ENCODE results near the gene KCNAB3. TPM values are rescaled to one million over a fixed set of nuclear protein-coding genes. Genes with fewer than 3 reads are reported as not detected.
A peak's percentile ranks its signal among the peaks of the same experiment; 100 is the strongest.

KCNAB3 gene
- total and polyA plus RNA-seq, 5 experiments from 2014 or later: 0.44 to 19.4 (median 8.4) TPM; not detected in 1

DNA sequence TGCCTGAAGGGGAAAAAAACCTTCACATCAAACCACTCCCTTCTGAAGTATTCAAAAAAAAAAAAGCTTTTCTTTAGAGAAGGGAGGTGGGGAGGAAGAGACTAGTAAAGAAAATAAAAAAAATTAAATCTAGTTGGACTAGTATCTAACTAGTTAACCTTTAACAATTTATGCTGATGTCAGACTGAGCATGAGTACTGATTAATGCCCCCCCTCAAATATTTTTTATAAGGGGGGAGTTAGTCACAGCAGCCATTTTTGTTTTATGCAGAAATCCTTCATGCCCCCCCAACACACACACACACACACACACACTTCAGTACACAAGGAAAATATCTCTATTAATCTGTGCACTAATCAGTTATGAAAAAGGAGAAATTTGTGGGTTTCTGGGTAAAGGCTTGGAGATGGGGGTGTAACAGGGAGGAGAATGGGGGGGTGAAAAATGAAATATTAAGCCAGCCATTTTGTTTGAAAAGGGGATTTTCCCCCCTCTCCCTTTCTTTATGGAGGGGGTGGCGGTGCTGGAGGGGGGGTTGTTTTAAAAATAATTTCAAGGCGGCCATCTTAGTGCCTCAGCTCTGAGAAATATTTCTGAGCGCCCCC is 45.8 kb downstream of the KCNAB3 start:
- POLR2A ChIA-PET: interaction anchor here (0.6 to 2.2 kb wide), 11 partner anchors 13 to 327 kb away, joined by 3 to 13 read pairs (median 3); partner anchors contain the start of genes AURKB, NAA38 and RNF227
- Mint-ChIP-seq H3K27me3 (no peaks in the 10 kb centered on the region), H3K36me3 (peaks cover 0 to 10% (median 3%) of the 10 kb centered on the region in 3 donors), H3K4me3 (peak overlapping the region in 7 of 10 donors; percentile 69 to 91 (median 79)), H3K9me3 (peaks cover 0 to 2% (median 0%) of the 10 kb centered on the region in 9 donors), H3K4me1 (peaks cover 0 to 6% (median 3%) of the 10 kb centered on the region in 4 donors), H3K27ac (peak overlapping the region in 5 of 10 donors; percentile 35 to 96 (median 83))
- peak in 7 of 10 donors; percentile 42 to 56 (median 47) for DNase-seq
- no peak for ATAC-seq

DNA sequence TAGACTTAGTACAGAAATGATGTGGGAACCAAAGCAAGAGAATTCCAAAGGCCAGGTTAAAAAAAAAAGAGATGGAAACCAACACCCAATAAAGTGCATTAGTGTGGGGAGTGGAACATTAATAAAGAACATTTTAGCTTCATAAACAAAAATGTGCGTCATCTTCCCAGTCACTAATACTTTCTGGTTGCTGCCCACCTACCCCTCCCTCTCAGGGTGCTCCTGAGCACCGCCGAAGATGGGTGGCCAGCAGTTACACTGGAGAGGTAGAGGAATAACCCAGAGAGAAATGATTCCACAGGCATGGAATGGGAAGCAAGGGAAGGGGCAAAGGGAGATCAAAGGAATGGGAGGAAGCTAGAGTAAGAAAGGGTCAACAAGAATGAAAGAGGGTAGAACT is 47.0 kb downstream of the KCNAB3 start:
- H3K4me1 Mint-ChIP-seq: peaks cover 0 to 6% (median 3%) of the 10 kb centered on the region in 4 donors
- no peaks in the 10 kb centered on the region for H3K27me3 Mint-ChIP-seq
- peaks cover 0 to 2% (median 0%) of the 10 kb centered on the region in 9 donors for H3K9me3 Mint-ChIP-seq
- POLR2A ChIA-PET: interaction anchor here (0.8 to 2.2 kb wide), 5 partner anchors 14 to 198 kb away, joined by 3 to 13 read pairs (median 4); partner anchors contain the start of gene NAA38
- ATAC-seq (no peak), DNase-seq (no peak)
- H3K27ac Mint-ChIP-seq: no peak overlapping the region
- no peak overlapping the region for H3K4me3 Mint-ChIP-seq
- H3K36me3 Mint-ChIP-seq: peaks cover 0 to 10% (median 3%) of the 10 kb centered on the region in 3 donors

DNA sequence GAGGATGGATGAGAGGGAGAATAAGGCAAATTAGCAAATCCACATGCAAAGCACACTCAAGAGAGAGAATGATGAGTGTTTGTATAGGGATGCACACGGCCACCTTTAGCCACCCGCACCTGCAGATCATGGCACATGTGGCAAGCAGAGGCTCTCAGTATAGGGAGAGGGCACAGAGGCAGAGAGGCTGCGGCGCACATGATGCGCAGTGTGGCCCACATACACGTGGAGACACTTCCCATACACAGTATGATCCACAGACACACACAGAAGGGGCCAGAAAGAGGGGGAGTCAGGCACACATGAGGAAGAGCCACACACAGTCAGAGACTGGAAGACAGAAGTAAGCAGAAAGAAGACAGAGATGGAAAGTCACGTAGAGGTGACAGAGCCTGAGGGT is 47.6 kb downstream of the KCNAB3 start:
- no peak overlapping the region for H3K27ac Mint-ChIP-seq
- no peaks in the 10 kb centered on the region for H3K27me3 Mint-ChIP-seq
- ATAC-seq: no peak
- H3K4me1 Mint-ChIP-seq: peaks cover 0 to 8% (median 5%) of the 10 kb centered on the region in 4 donors
- no peak overlapping the region for H3K4me3 Mint-ChIP-seq
- peaks cover 0 to 13% (median 3%) of the 10 kb centered on the region in 3 donors for H3K36me3 Mint-ChIP-seq
- H3K9me3 Mint-ChIP-seq: peaks cover 0 to 2% (median 0%) of the 10 kb centered on the region in 9 donors
- DNase-seq: no peak
- POLR2A ChIA-PET: interaction anchor here (0.8 to 2.2 kb wide), 3 partner anchors 16 to 25 kb away, joined by 3 to 13 read pairs (median 3); partner anchors contain the start of gene NAA38

DNA sequence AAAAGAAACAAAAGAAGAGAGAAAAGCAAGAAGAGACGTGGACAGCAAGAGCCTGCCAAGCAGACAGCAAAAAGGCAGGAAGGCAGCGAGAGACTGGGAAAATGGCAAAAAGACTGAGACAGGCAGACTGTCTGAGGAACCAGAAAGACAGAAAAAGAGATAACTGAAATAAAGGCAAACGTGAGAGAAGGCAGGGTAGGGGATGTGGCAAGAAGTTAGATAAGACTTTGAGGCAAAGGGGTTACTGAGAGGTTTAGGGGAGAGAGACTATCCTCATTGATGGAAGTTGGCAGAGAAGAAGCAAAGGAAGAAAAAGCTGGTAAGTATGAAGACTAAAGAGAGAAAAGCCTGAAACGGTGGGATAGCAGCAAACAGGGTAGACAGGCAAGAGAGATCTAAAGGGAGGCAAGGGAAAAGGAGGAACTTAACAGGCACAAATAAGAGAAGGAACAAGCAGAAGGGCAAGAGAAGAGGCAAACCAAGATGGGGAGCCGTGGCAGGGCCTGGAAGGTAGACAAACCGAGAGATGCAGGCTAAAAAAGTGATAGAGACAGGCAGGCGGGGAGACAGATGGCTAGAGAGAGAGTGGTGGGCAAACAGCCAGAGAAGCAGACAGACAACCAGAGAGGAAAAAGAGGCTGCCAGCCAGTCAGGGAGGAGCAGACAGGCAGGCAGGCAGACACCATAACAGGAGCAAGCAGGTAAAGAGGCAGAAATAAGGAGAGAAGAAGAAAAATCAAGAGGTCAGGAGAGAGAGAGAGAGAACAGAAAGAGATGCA is 48.2 kb downstream of the KCNAB3 start:
- DNase-seq: no peak
- Mint-ChIP-seq H3K36me3 (peaks cover 0 to 13% (median 3%) of the 10 kb centered on the region in 3 donors), H3K27ac (no peak overlapping the region), H3K4me1 (peaks cover 2 to 11% (median 6%) of the 10 kb centered on the region in 4 donors), H3K27me3 (no peaks in the 10 kb centered on the region), H3K9me3 (peaks cover 0 to 2% (median 0%) of the 10 kb centered on the region in 9 donors), H3K4me3 (no peak overlapping the region)
- POLR2A ChIA-PET: no interaction called here
- no peak for ATAC-seq

DNA sequence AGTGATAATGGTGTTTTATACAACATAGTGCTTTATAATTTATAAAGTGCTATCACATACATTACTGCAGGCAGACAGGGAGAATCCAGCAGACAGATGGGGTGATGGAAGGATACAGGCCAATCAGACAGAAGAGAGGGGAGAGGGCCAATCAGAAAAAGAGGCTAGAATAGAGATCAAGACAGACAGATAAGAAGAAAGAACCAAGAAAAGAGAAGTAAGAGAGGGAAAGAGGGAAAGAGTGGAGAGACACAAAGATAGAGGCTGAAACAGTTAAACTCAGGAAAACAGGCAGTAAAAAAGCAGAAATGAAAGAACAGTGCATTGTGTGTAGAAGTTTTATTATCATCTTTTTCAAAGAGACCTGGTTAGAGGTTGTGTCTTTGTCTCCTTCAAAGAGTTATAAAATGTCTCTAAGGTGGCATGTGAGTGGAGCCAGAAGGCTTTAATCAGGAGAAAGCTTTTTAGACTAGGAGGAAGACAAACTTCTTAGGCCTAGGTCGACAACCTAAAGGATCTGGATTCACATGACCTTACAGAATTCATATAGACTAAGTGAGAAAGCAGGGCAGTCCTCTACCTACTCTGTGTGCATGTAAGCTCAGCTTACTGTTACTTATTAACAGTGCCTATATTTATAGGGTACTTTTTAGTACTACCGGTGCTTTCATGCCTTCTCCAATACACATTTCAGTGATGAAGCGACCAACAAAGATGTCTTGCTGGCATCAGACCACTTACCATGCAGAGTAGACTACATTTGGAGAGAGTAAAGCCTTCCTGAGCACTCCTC is 49.4 kb downstream of the KCNAB3 start:
- H3K4me3 Mint-ChIP-seq: no peak overlapping the region
- H3K36me3 Mint-ChIP-seq: peaks cover 0 to 15% (median 7%) of the 10 kb centered on the region in 3 donors
- DNase-seq (no peak), ATAC-seq (no peak)
- peaks cover 6 to 18% (median 14%) of the 10 kb centered on the region in 4 donors for H3K4me1 Mint-ChIP-seq
- POLR2A ChIA-PET: no interaction called here
- no peaks in the 10 kb centered on the region for H3K9me3 Mint-ChIP-seq
- no peaks in the 10 kb centered on the region for H3K27me3 Mint-ChIP-seq
- no peak overlapping the region for H3K27ac Mint-ChIP-seq

DNA sequence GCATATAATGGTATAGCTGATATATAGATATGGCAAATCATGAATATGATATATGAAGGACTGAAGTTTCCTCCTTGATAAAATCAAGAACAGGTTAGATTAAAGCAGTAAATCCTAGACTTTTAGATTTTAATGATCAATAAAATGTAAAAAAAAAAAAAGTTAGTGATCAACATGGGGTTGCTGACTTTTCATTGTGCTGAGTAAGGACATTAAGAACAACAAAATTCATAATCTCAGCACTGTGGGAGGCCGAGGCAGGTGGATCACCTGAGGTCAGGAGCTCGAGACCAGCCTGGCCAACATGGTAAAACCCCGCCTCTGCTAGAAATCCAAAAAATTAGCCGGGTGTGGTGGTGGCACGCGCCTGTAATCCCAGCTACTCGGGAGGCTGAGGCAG is 51.4 kb downstream of the KCNAB3 start:
- no peaks in the 10 kb centered on the region for H3K27me3 Mint-ChIP-seq
- H3K4me1 Mint-ChIP-seq: peaks cover 13 to 23% (median 20%) of the 10 kb centered on the region in 4 donors
- no peaks in the 10 kb centered on the region for H3K9me3 Mint-ChIP-seq
- DNase-seq (no peak), ATAC-seq (no peak)
- no peak overlapping the region for H3K4me3 Mint-ChIP-seq
- POLR2A ChIA-PET: interaction anchor here (1.3 kb wide), 1 partner anchor 16 kb away, joined by 3 read pairs; no protein-coding TSS in a partner anchor
- peaks cover 7 to 27% (median 9%) of the 10 kb centered on the region in 3 donors for H3K36me3 Mint-ChIP-seq
- H3K27ac Mint-ChIP-seq: no peak overlapping the region

DNA sequence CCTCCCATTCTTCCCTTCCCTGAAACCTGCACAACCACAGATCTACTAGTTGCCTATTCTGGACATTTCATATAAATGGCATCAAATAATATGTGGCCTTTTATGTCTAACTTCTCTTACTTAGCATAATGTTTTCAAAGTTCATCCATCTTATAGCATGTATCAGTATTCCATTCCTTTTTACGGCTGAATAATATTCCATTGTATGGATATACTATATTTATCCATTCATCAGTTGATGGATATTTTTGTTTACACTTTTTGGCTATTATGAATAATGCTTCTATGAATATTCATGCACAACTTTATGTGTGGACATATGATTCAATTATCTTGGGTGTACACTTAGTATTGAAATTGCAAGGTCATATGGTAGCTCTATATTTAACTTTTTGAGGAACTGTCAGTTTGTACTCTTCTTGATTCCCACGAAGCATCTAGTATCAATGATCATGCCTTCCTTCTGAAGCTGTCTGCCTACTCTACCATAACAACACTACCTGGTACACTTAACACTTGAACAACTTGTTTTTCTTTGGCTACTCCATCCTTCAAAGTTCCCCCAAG is 53.8 kb downstream of the KCNAB3 start:
- no peak for DNase-seq
- Mint-ChIP-seq H3K27ac (peak overlapping the region in 4 of 10 donors; percentile 1 to 35 (median 4)), H3K36me3 (peaks cover 7 to 44% (median 9%) of the 10 kb centered on the region in 3 donors), H3K27me3 (no peaks in the 10 kb centered on the region), H3K9me3 (no peaks in the 10 kb centered on the region), H3K4me1 (peaks cover 16 to 31% (median 26%) of the 10 kb centered on the region in 4 donors), H3K4me3 (no peak overlapping the region)
- no peak for ATAC-seq
- POLR2A ChIA-PET: interaction anchor here (1.1 to 1.4 kb wide), 2 partner anchors 10 to 41 kb away, joined by 3 to 4 read pairs; no protein-coding TSS in a partner anchor

DNA sequence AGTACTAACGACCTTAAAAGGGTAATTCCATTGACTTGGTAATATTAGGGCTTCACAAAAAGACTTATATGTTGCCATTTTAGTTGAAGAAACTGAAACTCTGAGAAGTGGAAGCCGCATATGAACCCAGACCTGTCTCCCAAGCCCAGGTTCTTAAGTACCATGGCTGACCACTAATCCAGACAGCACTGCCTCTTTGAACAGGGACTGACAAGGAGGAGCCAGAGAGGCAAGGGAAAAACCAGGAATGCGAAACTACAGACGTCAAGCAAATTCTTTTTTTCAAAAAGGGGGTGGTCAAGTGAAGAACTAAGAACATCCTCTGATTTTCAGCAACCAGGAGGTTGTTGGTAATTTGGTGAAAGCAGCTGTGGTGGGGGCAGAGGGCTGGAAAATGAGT is 56.6 kb downstream of the KCNAB3 start:
- ATAC-seq: no peak
- H3K4me3 Mint-ChIP-seq: no peak overlapping the region
- peak overlapping the region in 1 of 10 donors; percentile 13 for H3K27ac Mint-ChIP-seq
- H3K27me3 Mint-ChIP-seq: no peaks in the 10 kb centered on the region
- peaks cover 23 to 44% (median 42%) of the 10 kb centered on the region in 4 donors for H3K4me1 Mint-ChIP-seq
- DNase-seq: no peak
- POLR2A ChIA-PET: no interaction called here
- no peaks in the 10 kb centered on the region for H3K9me3 Mint-ChIP-seq
- H3K36me3 Mint-ChIP-seq: peaks cover 7 to 40% (median 7%) of the 10 kb centered on the region in 3 donors

Other genes with a start within 250 kb of the KCNAB3 start
- gene TP53, start 242.4 kb downstream of the KCNAB3 start, total RNA-seq: 100 to 1,000 TPM; 113 to 116 TPM
- 10 to 100 TPM; 21.7 to 33.0 (median 28.0) TPM for gene TP53, start 242.4 kb downstream of the KCNAB3 start, polyA plus RNA-seq
- 10 to 100 TPM in 1 of 2 experiments, 1 to 10 TPM in 1; 9.8 to 11.6 TPM for gene WRAP53, start 241.4 kb downstream of the KCNAB3 start, total RNA-seq
- 10 to 100 TPM; 10.5 to 14.1 (median 13.9) TPM for gene WRAP53, start 241.4 kb downstream of the KCNAB3 start, polyA plus RNA-seq
- gene EFNB3, start 224.7 kb downstream of the KCNAB3 start, total RNA-seq: not detected
- gene EFNB3, start 224.7 kb downstream of the KCNAB3 start, polyA plus RNA-seq: not detected
- not detected for gene DNAH2, start 212.1 kb downstream of the KCNAB3 start, total RNA-seq
- not detected for gene DNAH2, start 212.1 kb downstream of the KCNAB3 start, polyA plus RNA-seq
- gene KDM6B, start 95.6 kb downstream of the KCNAB3 start, total RNA-seq: 100 to 1,000 TPM; 113 TPM
- gene KDM6B, start 95.6 kb downstream of the KCNAB3 start, polyA plus RNA-seq: 1 to 10 TPM in 2 of 3 donors, under 1 TPM in 1; 0.28 to 1.2 (median 1.0) TPM
- gene TMEM88, start 74.8 kb downstream of the KCNAB3 start, total RNA-seq: 1 to 10 TPM; 6.9 to 7.2 TPM
- gene TMEM88, start 74.8 kb downstream of the KCNAB3 start, polyA plus RNA-seq: not detected
- 10 to 100 TPM; 16.0 to 24.1 TPM for gene NAA38, start 72.3 kb downstream of the KCNAB3 start, total RNA-seq
- gene NAA38, start 72.3 kb downstream of the KCNAB3 start, polyA plus RNA-seq: 100 to 1,000 TPM; 125 to 169 (median 152) TPM
- 1 to 10 TPM; 8.5 to 9.8 TPM for gene CYB5D1, start 71.9 kb downstream of the KCNAB3 start, total RNA-seq
- gene CYB5D1, start 71.9 kb downstream of the KCNAB3 start, polyA plus RNA-seq: 1 to 10 TPM; 3.5 to 6.0 (median 5.1) TPM
- gene CHD3, start 41.1 kb downstream of the KCNAB3 start, total RNA-seq: 100 to 1,000 TPM; 277 to 281 TPM
- gene CHD3, start 41.1 kb downstream of the KCNAB3 start, polyA plus RNA-seq: 10 to 100 TPM in 2 of 3 donors, 1 to 10 TPM in 1; 4.3 to 29.2 (median 15.5) TPM
- 1 to 10 TPM; 7.8 to 9.4 TPM for gene RNF227, start 13.6 kb downstream of the KCNAB3 start, total RNA-seq
- gene RNF227, start 13.6 kb downstream of the KCNAB3 start, polyA plus RNA-seq: 1 to 10 TPM in 2 of 3 donors, under 1 TPM in 1; 0.65 to 4.8 (median 2.4) TPM
- gene TRAPPC1, start 2.1 kb upstream of the KCNAB3 start, total RNA-seq: 100 to 1,000 TPM in 1 of 2 experiments, 10 to 100 TPM in 1; 93.4 to 120 TPM
- 100 to 1,000 TPM; 199 to 219 (median 205) TPM for gene TRAPPC1, start 2.1 kb upstream of the KCNAB3 start, polyA plus RNA-seq
- gene CNTROB, start 2.4 kb upstream of the KCNAB3 start, total RNA-seq: 10 to 100 TPM; 35.2 to 43.0 TPM
- 10 to 100 TPM in 2 of 3 donors, 1 to 10 TPM in 1; 7.6 to 18.5 (median 12.4) TPM for gene CNTROB, start 2.4 kb upstream of the KCNAB3 start, polyA plus RNA-seq
- not detected for gene GUCY2D, start 72.8 kb upstream of the KCNAB3 start, total RNA-seq
- gene GUCY2D, start 72.8 kb upstream of the KCNAB3 start, polyA plus RNA-seq: under 1 TPM in 1 of 3 donors, not detected in 2; 0.17 TPM
- not detected for gene ALOX15B, start 109.2 kb upstream of the KCNAB3 start, total RNA-seq
- gene ALOX15B, start 109.2 kb upstream of the KCNAB3 start, polyA plus RNA-seq: not detected
- gene ALOX12B, start 157.9 kb upstream of the KCNAB3 start, total RNA-seq: 1 to 10 TPM in 1 of 2 experiments, under 1 TPM in 1; 0.80 to 1.5 TPM
- gene ALOX12B, start 157.9 kb upstream of the KCNAB3 start, polyA plus RNA-seq: 1 to 10 TPM in 2 of 3 donors, under 1 TPM in 1; 0.82 to 2.3 (median 1.7) TPM
- under 1 TPM; 0.18 to 0.52 TPM for gene ALOXE3, start 188.7 kb upstream of the KCNAB3 start, total RNA-seq
- under 1 TPM in 1 of 3 donors, not detected in 2; 0.13 TPM for gene ALOXE3, start 188.7 kb upstream of the KCNAB3 start, polyA plus RNA-seq
- under 1 TPM in 1 of 2 experiments, not detected in 1; 0.30 TPM for gene HES7, start 194.2 kb upstream of the KCNAB3 start, total RNA-seq
- gene HES7, start 194.2 kb upstream of the KCNAB3 start, polyA plus RNA-seq: not detected
- gene PER1, start 222.5 kb upstream of the KCNAB3 start, total RNA-seq: 100 to 1,000 TPM; 148 to 153 TPM
- gene PER1, start 222.5 kb upstream of the KCNAB3 start, polyA plus RNA-seq: 10 to 100 TPM in 2 of 3 donors, 1 to 10 TPM in 1; 6.1 to 11.4 (median 10.7) TPM
- gene VAMP2, start 233.1 kb upstream of the KCNAB3 start, total RNA-seq: 100 to 1,000 TPM; 219 to 238 TPM
- 10 to 100 TPM; 50.4 to 84.2 (median 64.4) TPM for gene VAMP2, start 233.1 kb upstream of the KCNAB3 start, polyA plus RNA-seq
- 10 to 100 TPM; 17.2 to 19.4 TPM for gene TMEM107, start 246.5 kb upstream of the KCNAB3 start, total RNA-seq
- 10 to 100 TPM; 36.4 to 55.3 (median 41.9) TPM for gene TMEM107, start 246.5 kb upstream of the KCNAB3 start, polyA plus RNA-seq